PFSK-1 (cell line): Measurements from ENCODE around the gene C1RL.

Experiments
- FOXP2 ChIP-seq: optimal IDR thresholded peaks from 2 replicates; pipeline ENCODE3; 2011; ENCODE audit warnings: borderline replicate concordance, control low read depth, inconsistent platforms; ENCODE audit not compliant: insufficient read depth; ENCODE audit errors: extremely low read length, extremely low read depth
- POLR2AphosphoS5 ChIP-seq: IDR thresholded peaks from 2 replicates; pipeline ENCODE4 v1.6.1; 2012; ENCODE audit warnings: low read depth, mild to moderate bottlenecking, control low read depth, low read length, moderate library complexity
- SIN3A ChIP-seq: IDR thresholded peaks from 2 replicates; pipeline ENCODE4 v1.6.1; 2012; ENCODE audit warnings: mild to moderate bottlenecking, low read length, moderate library complexity, borderline replicate concordance; ENCODE audit not compliant: insufficient read depth
- TAF1 ChIP-seq: IDR thresholded peaks from 2 replicates; pipeline ENCODE4 v1.6.1; 2012; ENCODE audit warnings: low read length, control low read depth, borderline replicate concordance; ENCODE audit not compliant: insufficient read depth
- TF ChIP-seq, protein P1 (sequence below), 2 experiments: IDR thresholded peaks; 2 replicates each; pipeline versions ENCODE4 v1.6.1 to v1.8.0; 2011 to 2012; ENCODE audit warnings: low read depth in 2 of 2, low read length in 2 of 2, control low read depth in 1 of 2, inconsistent platforms in 1 of 2, mild to moderate bottlenecking in 1 of 2, moderate library complexity in 1 of 2; ENCODE audit not compliant: insufficient read depth in 1 of 2

C1RL gene

DNA sequence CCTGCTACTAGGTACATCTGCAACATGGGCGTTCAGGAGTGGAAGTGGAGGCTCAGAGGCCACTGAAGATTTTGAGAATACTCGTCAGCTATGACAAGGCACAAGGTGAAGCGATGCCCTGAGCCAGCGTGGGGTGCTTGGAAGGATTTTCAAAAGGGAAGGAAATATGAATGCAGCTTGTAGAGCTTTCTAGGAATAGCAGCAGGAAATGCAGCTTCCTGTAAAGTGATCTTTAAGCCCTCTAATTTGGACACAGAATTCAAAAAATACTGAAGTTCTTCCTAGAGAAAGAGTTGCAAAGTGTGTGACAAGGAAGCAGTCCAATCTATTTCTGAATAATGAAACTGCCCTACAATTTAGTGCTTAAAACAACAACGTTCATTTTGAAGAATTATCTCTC is 61.7 kb downstream of the C1RL start:
- TF ChIP-seq POLR2AphosphoS5 (no peak), TAF1 (no peak), FOXP2 (no peak), SIN3A (no peak)
- TF ChIP-seq, protein P1, sequence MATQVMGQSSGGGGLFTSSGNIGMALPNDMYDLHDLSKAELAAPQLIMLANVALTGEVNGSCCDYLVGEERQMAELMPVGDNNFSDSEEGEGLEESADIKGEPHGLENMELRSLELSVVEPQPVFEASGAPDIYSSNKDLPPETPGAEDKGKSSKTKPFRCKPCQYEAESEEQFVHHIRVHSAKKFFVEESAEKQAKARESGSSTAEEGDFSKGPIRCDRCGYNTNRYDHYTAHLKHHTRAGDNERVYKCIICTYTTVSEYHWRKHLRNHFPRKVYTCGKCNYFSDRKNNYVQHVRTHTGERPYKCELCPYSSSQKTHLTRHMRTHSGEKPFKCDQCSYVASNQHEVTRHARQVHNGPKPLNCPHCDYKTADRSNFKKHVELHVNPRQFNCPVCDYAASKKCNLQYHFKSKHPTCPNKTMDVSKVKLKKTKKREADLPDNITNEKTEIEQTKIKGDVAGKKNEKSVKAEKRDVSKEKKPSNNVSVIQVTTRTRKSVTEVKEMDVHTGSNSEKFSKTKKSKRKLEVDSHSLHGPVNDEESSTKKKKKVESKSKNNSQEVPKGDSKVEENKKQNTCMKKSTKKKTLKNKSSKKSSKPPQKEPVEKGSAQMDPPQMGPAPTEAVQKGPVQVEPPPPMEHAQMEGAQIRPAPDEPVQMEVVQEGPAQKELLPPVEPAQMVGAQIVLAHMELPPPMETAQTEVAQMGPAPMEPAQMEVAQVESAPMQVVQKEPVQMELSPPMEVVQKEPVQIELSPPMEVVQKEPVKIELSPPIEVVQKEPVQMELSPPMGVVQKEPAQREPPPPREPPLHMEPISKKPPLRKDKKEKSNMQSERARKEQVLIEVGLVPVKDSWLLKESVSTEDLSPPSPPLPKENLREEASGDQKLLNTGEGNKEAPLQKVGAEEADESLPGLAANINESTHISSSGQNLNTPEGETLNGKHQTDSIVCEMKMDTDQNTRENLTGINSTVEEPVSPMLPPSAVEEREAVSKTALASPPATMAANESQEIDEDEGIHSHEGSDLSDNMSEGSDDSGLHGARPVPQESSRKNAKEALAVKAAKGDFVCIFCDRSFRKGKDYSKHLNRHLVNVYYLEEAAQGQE (IDR thresholded peaks at IDR 0.05; ENCODE audit: insufficient read depth in 1 of 2, low read depth in 2 of 2, low read length in 2 of 2) = no peak

DNA sequence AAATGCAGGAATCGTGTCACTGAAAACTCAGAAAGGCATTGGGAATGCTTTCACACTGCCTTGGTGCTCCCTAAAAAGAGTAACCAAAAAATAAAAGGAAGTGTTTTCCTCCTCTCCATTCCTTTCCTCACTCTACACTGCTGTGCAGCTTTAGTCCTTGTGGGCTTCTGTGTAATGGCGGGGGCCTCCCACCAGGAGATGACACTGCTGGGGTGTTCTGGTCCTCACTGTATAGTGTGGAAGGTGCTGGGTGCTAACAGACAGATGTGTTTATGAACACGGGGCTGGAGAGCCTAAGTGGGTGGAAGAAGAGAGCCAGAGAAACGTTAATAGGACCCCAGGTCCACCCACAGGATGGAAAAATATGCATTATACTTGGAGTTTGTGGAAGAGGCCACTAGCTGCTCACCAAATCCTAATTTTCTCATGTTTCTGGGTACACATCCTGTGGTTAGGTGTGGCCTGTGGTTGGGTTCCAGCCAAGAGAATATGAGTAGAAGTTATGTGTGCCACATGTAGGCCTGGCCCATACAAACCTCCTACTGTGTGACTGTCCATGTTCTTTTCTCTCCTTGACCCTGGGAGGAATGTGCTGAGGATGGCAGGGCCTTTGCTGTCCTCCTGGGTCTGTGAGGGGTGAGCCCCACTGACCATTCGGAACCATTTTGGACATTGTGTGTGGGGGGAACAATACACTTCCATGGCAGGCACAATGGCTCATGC is 62.5 kb downstream of the C1RL start:
- TF ChIP-seq, protein P1 (IDR thresholded peaks at IDR 0.05; ENCODE audit: insufficient read depth in 1 of 2, low read depth in 2 of 2, low read length in 2 of 2) = no peak
- TF ChIP-seq FOXP2 (no peak), SIN3A (no peak), POLR2AphosphoS5 (no peak), TAF1 (no peak)

DNA sequence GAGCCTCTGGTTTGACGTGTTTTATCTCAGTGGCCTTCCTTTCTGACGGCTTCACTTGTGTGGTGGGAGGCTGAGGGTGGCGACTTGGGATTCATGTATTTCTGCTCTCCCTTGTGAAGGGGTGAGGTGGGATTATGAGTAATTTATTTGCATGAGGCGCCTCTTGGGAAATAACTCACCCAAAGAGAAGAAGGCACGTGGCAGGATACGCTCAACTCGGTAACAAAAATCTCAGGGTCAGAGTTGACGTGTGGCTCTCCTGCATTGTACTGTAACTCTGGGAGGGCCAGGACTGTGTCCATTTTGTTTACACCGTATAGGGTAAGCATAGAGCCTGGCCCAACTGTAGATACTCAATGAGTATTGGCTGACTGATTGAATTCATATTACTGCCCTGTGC is 63.1 kb downstream of the C1RL start:
- TF ChIP-seq SIN3A (no peak), TAF1 (no peak), POLR2AphosphoS5 (no peak), FOXP2 (no peak)
- TF ChIP-seq, protein P1 (IDR thresholded peaks at IDR 0.05; ENCODE audit: insufficient read depth in 1 of 2, low read depth in 2 of 2, low read length in 2 of 2) = no peak
